GM12878 (cell line): ENCODE measurements around the gene NLRP6. TPM values are rescaled to one million over a fixed set of nuclear protein-coding genes. Genes with fewer than 3 reads are reported as not detected.

Experiments used
- ATAC-seq: fragments of 200-7000 bp; cut with Tn5 transposase; 3 replicates; pipeline ENCODE4 v1.9.1; 2020; ENCODE audit warnings: mild to moderate bottlenecking, moderate library complexity
- BruUV-seq: library from RNA; stranded (reverse); fragments of 400-500 nt; replicated peaks from 2 replicates; lab custom pipeline; 2021; lab: Mats Ljungman, UMichigan
- CTCF ChIA-PET: fragments of 300-600 bp; sonication (Branson Sonifier 250); formaldehyde crosslinking; extraction: SDS; loops from one replicate; lab custom pipeline; 2021; ENCODE audit warnings: inconsistent platforms; lab: Yijun Ruan, JAX
- POLR2A ChIA-PET: fragments of 350-600 bp; formaldehyde crosslinking; extraction: SDS; loops from one replicate; lab custom pipeline; 2021; ENCODE audit warnings: inconsistent platforms; lab: Charles Lee
- RAD21 ChIA-PET: fragments of 300-600 bp; sonication (Branson Sonifier 250); formaldehyde crosslinking; loops from one replicate; lab custom pipeline; 2023; ENCODE audit warnings: antibody characterized with exemption; ENCODE audit not compliant: unreplicated experiment; lab: Charles Lee
- SMC1A ChIA-PET: fragments of 300-600 bp; sonication (Branson Sonifier 250); formaldehyde crosslinking; loops from one replicate; lab custom pipeline; 2023; ENCODE audit not compliant: unreplicated experiment, uncharacterized antibody; lab: Charles Lee
- DNase-seq: peaks from one replicate; pipeline ENCODE4 v3.0.0-alpha.2; 2011; ENCODE audit warnings: low read depth, low spot score
- FAIRE-seq: peaks from 3 replicates; lab custom pipeline; 2011; peaks lifted over from hg19 to GRCh38; lab: Jason Lieb, UNC
- H2AFZ ChIP-seq: 2 replicates; pipeline ENCODE4 v1.6.0; 2011; ENCODE audit warnings: low read depth, low read length, control low read depth; ENCODE audit not compliant: control insufficient read depth
- H3K27ac ChIP-seq: 2 replicates; pipeline ENCODE4 v1.5.1; 2011; ENCODE audit warnings: control low read depth; ENCODE audit not compliant: control insufficient read depth, insufficient read depth
- H3K27me3 ChIP-seq, 2 experiments: replicated peaks in 1 of 2; 2 replicates each; pipeline versions ENCODE4 v1.6.0 to v1.6.1; 2011; ENCODE audit warnings: low read length in 1 of 2; ENCODE audit not compliant: control insufficient read depth in 2 of 2, insufficient read depth in 2 of 2
- H3K36me3 ChIP-seq, 2 experiments: 2 replicates each; pipeline ENCODE4 v1.5.1; 2011; ENCODE audit warnings: low read length in 1 of 2; ENCODE audit not compliant: control insufficient read depth in 2 of 2, insufficient read depth in 2 of 2
- H3K4me1 ChIP-seq: 2 replicates; pipeline ENCODE4 v1.6.1; 2011; ENCODE audit warnings: mild to moderate bottlenecking, low read length, moderate library complexity, mixed read lengths; ENCODE audit not compliant: control insufficient read depth, insufficient read depth
- H3K4me2 ChIP-seq: 2 replicates; pipeline ENCODE4 v1.6.0; 2011; ENCODE audit warnings: control low read depth; ENCODE audit not compliant: control insufficient read depth, insufficient read depth
- H3K4me3 ChIP-seq: fragments of 200-600 bp; sonication (generic); 2 replicates; pipeline ENCODE4 v1.5.1; 2016
- H3K79me2 ChIP-seq: 2 replicates; pipeline ENCODE4 v1.6.0; 2011; ENCODE audit warnings: low read length; ENCODE audit not compliant: control insufficient read depth, insufficient read depth
- H3K9ac ChIP-seq: 2 replicates; pipeline ENCODE4 v1.8.0; 2011; ENCODE audit warnings: low read length, control low read depth, mixed read lengths; ENCODE audit not compliant: control insufficient read depth, insufficient read depth
- H3K9me3 ChIP-seq: replicated peaks from 3 replicates; pipeline ENCODE4 v1.5.1; 2011; ENCODE audit warnings: mild to moderate bottlenecking, low read length; ENCODE audit not compliant: control insufficient read depth, insufficient read depth
- H4K20me1 ChIP-seq: 2 replicates; pipeline ENCODE4 v1.6.0; 2011; ENCODE audit not compliant: control insufficient read depth, insufficient read depth
- ASH2L ChIP-seq: fragments of 300-600, 200-600 bp; sonication (generic); IDR thresholded peaks from 2 replicates; pipeline ENCODE4 v1.6.1; 2017; ENCODE audit warnings: low read depth, mild to moderate bottlenecking, borderline replicate concordance
- CHD4 ChIP-seq: fragments of 200-600 bp; sonication (generic); IDR thresholded peaks from 2 replicates; pipeline ENCODE4 v1.6.1; 2016; ENCODE audit warnings: mild to moderate bottlenecking
- EGR1 ChIP-seq, 2 experiments: IDR thresholded peaks; 1 replicate in 1 of 2; 2 replicates in 1 of 2; pipeline ENCODE4 v1.6.1; 2011 to 2012; ENCODE audit warnings: low read depth in 2 of 2, low read length in 2 of 2, borderline replicate concordance in 1 of 2, mild to moderate bottlenecking in 1 of 2, moderate library complexity in 1 of 2
- JUND ChIP-seq: IDR thresholded peaks from 2 replicates; pipeline ENCODE4 v1.6.1; 2012; ENCODE audit warnings: low read depth, mild to moderate bottlenecking, low read length, improper control_type of control experiment, moderate library complexity
- MXI1 ChIP-seq: fragments of 150-350 bp; IDR thresholded peaks from 2 replicates; pipeline ENCODE4 v1.6.1; 2011; ENCODE audit warnings: low read depth, mild to moderate bottlenecking, inconsistent platforms, low read length, improper control_type of control experiment
- NFIC ChIP-seq: IDR thresholded peaks from 2 replicates; pipeline ENCODE4 v1.6.1; 2012; ENCODE audit warnings: low read depth, mild to moderate bottlenecking, inconsistent platforms, low read length, moderate library complexity
- PRDM15 ChIP-seq: fragments of 450-650 bp; formaldehyde crosslinking; IDR thresholded peaks from 2 replicates; pipeline ENCODE4 v1.4.0; 2020; ENCODE audit warnings: mild to moderate bottlenecking, moderate library complexity
- RBBP5 ChIP-seq: fragments of 200-600 bp; sonication (generic); conservative IDR thresholded peaks from 2 replicates; pipeline ENCODE4 v1.6.1; 2016
- WGBS: methylation state at CpG from one replicate; pipeline ENCODE4 v1.1.6; 2016; ENCODE audit warnings: low lambda C conversion rate; ENCODE audit not compliant: insufficient replicate concordance, insufficient coverage; ENCODE audit errors: missing lambda C conversion rate; 5-methylcytosine and 5-hydroxymethylcytosine counted together
- in situ Hi-C: fragments of 300-500 bp; cut with MboI; formaldehyde crosslinking; loops from 9 replicates; pipeline ENCODE4 v1.14.3; 2018; ENCODE audit warnings: mixed read lengths
- intact Hi-C: fragments of 100-400 bp; cut with micrococcal nuclease; formaldehyde crosslinking; loops from one replicate; pipeline ENCODE4 v1.14.2; 2022; ENCODE audit not compliant: unreplicated experiment
- polyA plus RNA-seq, 11 experiments: library from polyadenylated mRNA; depleted of rRNA in 4 of 11; unstranded in 6 of 11; stranded (reverse) in 5 of 11; fragments of >200 nt; fragmentation: Nextera tagmentation in 4 of 11; fragmentation: Illumina TruSeq in 1 of 11; extraction: Ambion mirVana in 4 of 11; extraction: Trizol in 1 of 11; gene quantifications; 1 replicate in 1 of 11; 2 replicates in 10 of 11; pipeline versions ENCODE4 v1.2.1 to v1.2.3, GENCODE V29; 2011 to 2016; ENCODE audit warnings: inconsistent platforms in 2 of 11, missing spikeins in 2 of 11, low read depth in 1 of 11
- total RNA-seq, 4 experiments: library from RNA; depleted of rRNA in 3 of 4; stranded (reverse); fragments of >200 nt in 3 of 4; fragmentation: Illumina TruSeq in 1 of 4; extraction: Trizol in 1 of 4; gene quantifications; 2 replicates each; pipeline versions ENCODE4 v1.2.1 to v1.2.3, GENCODE V29; 2013 to 2021
- TF ChIP-seq, protein P1 (sequence below): IDR thresholded peaks from 2 replicates; pipeline ENCODE4 v1.6.1; 2011; ENCODE audit warnings: mild to moderate bottlenecking, low read depth, low read length, moderate library complexity; ENCODE audit not compliant: insufficient replicate concordance
- TF ChIP-seq, protein P2 (sequence below): fragments of 450-650 bp; IDR thresholded peaks from 2 replicates; pipeline ENCODE4 v1.6.1; 2018; ENCODE audit warnings: mild to moderate bottlenecking, low read depth, moderate library complexity; ENCODE audit not compliant: partially characterized antibody
- TF ChIP-seq, protein P3 (sequence below): IDR thresholded peaks from 2 replicates; pipeline ENCODE4 v1.6.1; 2012; ENCODE audit warnings: low read depth, low read length, improper control_type of control experiment

The NLRP6 gene
- total and polyA plus RNA-seq, 10 of the 15 experiments (the other 5 are each of a cell fraction or from before 2014, with no cell fraction given) = 0.03 to 0.11 TPM; not detected in 8

GRCh38 chr11:326842-327580 lies 48.8 kb downstream of the NLRP6 start:
- peak; percentile 78 for ATAC-seq
- BruUV-seq = no TSS peak
- intact Hi-C loops (loop anchor here (1.0 kb wide), 1 partner anchor 23 kb away; no protein-coding TSS in a partner anchor), in situ Hi-C loops (no loop called here)
- Histone ChIP-seq H3K4me1 (peaks cover 51% of the 10 kb centered on the region), H3K9ac (peak overlapping the region; percentile 98), H3K4me2 (peak overlapping the region; percentile 100), H2AFZ (peak overlapping the region; percentile 80), H3K79me2 (peaks cover 4% of the 10 kb centered on the region), H4K20me1 (no peaks in the 10 kb centered on the region), H3K27ac (peak overlapping the region; percentile 100), H3K27me3 (no peaks in the 10 kb centered on the region), H3K4me3 (peak overlapping the region; percentile 56), H3K36me3 (no peaks in the 10 kb centered on the region), H3K9me3 (peaks cover 3% of the 10 kb centered on the region; the same call in 1 of the 3 replicates)
- FAIRE-seq = peak; percentile 97
- 20% methylated on average over 19 of the region's 19 CpGs for WGBS
- peak; percentile 96 for DNase-seq
- CTCF ChIA-PET = interaction anchor here (0.6 to 5.4 kb wide), 10 partner anchors 11 to 120 kb away, joined by 3 to 43 read pairs (median 4); partner anchors contain the start of genes BET1L and RIC8A
- RAD21 ChIA-PET = interaction anchor here (1.0 to 5.2 kb wide), 10 partner anchors 10 to 59 kb away, joined by 3 to 68 read pairs (median 6); partner anchors contain the start of gene IFITM2
- POLR2A ChIA-PET = interaction anchor here (0.7 to 6.0 kb wide), 12 partner anchors 10 to 89 kb away, joined by 3 to 86 read pairs (median 6); partner anchors contain the start of gene IFITM2
- SMC1A ChIA-PET = interaction anchor here (0.7 to 4.5 kb wide), 6 partner anchors 11 to 60 kb away, joined by 3 to 42 read pairs (median 16); no protein-coding TSS in a partner anchor
- TF ChIP-seq, protein P1, sequence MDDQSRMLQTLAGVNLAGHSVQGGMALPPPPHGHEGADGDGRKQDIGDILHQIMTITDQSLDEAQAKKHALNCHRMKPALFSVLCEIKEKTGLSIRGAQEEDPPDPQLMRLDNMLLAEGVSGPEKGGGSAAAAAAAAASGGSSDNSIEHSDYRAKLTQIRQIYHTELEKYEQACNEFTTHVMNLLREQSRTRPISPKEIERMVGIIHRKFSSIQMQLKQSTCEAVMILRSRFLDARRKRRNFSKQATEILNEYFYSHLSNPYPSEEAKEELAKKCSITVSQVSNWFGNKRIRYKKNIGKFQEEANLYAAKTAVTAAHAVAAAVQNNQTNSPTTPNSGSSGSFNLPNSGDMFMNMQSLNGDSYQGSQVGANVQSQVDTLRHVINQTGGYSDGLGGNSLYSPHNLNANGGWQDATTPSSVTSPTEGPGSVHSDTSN = no peak
- TF ChIP-seq PRDM15 (CRISPR knock-in tag) (no peak; the same call in 1 of the 2 replicates), EGR1 (IDR thresholded peaks at IDR 0.05; ENCODE audit: borderline replicate concordance in 1 of 2, low read depth in 2 of 2, low read length in 2 of 2) (peak in 1 of 2 experiments; percentile 34; a peak in 1 of 3 replicates), ASH2L (no peak), RBBP5 (no peak), MXI1 (no peak; the same call in 1 of the 2 replicates), CHD4 (peak; percentile 89; the same call in 1 of the 2 replicates), JUND (peak; percentile 78), NFIC (peak; percentile 85)
- TF ChIP-seq, protein P2, sequence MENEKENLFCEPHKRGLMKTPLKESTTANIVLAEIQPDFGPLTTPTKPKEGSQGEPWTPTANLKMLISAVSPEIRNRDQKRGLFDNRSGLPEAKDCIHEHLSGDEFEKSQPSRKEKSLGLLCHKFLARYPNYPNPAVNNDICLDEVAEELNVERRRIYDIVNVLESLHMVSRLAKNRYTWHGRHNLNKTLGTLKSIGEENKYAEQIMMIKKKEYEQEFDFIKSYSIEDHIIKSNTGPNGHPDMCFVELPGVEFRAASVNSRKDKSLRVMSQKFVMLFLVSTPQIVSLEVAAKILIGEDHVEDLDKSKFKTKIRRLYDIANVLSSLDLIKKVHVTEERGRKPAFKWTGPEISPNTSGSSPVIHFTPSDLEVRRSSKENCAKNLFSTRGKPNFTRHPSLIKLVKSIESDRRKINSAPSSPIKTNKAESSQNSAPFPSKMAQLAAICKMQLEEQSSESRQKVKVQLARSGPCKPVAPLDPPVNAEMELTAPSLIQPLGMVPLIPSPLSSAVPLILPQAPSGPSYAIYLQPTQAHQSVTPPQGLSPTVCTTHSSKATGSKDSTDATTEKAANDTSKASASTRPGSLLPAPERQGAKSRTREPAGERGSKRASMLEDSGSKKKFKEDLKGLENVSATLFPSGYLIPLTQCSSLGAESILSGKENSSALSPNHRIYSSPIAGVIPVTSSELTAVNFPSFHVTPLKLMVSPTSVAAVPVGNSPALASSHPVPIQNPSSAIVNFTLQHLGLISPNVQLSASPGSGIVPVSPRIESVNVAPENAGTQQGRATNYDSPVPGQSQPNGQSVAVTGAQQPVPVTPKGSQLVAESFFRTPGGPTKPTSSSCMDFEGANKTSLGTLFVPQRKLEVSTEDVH = no peak
- TF ChIP-seq, protein P3, sequence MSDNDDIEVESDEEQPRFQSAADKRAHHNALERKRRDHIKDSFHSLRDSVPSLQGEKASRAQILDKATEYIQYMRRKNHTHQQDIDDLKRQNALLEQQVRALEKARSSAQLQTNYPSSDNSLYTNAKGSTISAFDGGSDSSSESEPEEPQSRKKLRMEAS = peak; percentile 87
